GM12801 (cell line): ENCODE data around the gene CFAP91.

Source experiments
- TF ChIP-seq, protein P1 (sequence below): IDR thresholded peaks from one replicate; pipeline ENCODE4 v1.5.1; 2011; ENCODE audit warnings: control low read depth; ENCODE audit not compliant: insufficient read length; ENCODE audit errors: extremely low read depth

CFAP91 gene

DNA sequence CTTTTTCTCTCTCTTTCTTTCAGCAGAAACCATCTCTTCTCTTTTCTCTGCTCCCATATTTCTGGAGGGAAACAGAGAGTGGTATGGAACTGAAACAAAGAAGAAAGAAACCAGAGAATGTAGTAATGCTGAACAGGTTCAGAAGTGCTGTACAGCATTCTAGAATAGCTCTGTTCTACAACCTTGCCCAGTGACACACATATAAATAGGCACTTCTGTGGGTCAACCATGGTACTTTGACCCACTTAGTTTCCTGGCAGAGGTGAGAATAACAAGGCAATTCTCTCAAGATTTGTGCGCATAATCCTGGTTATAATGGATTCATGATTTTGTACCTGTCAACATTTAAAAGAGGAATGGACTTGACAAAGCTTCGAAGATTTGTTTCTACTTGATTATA lies 12.3 kb downstream of the CFAP91 start:
- TF ChIP-seq, protein P1, sequence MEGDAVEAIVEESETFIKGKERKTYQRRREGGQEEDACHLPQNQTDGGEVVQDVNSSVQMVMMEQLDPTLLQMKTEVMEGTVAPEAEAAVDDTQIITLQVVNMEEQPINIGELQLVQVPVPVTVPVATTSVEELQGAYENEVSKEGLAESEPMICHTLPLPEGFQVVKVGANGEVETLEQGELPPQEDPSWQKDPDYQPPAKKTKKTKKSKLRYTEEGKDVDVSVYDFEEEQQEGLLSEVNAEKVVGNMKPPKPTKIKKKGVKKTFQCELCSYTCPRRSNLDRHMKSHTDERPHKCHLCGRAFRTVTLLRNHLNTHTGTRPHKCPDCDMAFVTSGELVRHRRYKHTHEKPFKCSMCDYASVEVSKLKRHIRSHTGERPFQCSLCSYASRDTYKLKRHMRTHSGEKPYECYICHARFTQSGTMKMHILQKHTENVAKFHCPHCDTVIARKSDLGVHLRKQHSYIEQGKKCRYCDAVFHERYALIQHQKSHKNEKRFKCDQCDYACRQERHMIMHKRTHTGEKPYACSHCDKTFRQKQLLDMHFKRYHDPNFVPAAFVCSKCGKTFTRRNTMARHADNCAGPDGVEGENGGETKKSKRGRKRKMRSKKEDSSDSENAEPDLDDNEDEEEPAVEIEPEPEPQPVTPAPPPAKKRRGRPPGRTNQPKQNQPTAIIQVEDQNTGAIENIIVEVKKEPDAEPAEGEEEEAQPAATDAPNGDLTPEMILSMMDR = no peak

- TF ChIP-seq, protein P1 = no peak
Measured at GRCh38 chr3:119716998-119717397, 14.2 kb downstream of the CFAP91 start.

DNA sequence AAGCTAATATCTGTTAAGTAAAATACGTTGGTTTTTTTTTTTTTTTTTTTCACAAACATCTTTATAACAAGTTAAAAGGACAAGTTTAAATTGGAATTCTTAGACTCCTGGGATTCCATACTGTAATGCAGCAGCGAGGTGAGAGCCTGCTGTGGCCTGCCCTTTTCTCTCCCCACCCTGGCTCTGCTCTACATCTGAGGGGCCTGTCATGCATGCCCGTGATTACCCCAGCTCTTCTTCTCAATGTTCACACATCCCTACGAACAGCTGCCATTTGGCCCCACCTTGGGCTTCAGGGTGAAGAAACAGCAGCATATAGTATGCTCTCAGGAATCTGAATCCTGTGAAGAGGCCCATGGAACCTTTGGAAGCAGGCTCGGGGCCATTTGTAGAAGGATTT lies 14.7 kb downstream of the CFAP91 start:
- TF ChIP-seq, protein P1 = no peak

GRCh38 chr3:119723022-119723421 lies 20.2 kb downstream of the CFAP91 start:
- TF ChIP-seq, protein P1 = no peak

DNA sequence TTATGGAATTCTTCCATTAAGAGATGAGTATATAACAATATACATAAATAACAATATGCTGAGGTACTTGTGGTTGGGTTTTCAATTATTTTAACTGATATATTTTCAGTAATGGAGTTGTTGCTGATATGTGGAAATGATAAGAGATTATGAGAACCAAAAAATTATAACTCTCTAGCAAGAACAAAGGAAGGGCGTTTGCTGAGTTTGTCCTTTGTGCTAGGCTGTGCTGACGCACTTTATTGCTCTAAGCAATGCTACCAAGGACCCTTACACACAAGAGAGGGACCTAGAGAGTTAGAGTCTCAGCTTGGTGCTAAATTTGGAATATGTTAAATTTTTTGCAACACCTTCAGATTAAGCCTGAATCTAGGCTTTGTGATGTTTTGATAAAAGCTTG lies 24.1 kb downstream of the CFAP91 start:
- TF ChIP-seq, protein P1 = no peak

- TF ChIP-seq, protein P1 = no peak
Measured at GRCh38 chr3:119729996-119730395, 27.2 kb downstream of the CFAP91 start.

DNA sequence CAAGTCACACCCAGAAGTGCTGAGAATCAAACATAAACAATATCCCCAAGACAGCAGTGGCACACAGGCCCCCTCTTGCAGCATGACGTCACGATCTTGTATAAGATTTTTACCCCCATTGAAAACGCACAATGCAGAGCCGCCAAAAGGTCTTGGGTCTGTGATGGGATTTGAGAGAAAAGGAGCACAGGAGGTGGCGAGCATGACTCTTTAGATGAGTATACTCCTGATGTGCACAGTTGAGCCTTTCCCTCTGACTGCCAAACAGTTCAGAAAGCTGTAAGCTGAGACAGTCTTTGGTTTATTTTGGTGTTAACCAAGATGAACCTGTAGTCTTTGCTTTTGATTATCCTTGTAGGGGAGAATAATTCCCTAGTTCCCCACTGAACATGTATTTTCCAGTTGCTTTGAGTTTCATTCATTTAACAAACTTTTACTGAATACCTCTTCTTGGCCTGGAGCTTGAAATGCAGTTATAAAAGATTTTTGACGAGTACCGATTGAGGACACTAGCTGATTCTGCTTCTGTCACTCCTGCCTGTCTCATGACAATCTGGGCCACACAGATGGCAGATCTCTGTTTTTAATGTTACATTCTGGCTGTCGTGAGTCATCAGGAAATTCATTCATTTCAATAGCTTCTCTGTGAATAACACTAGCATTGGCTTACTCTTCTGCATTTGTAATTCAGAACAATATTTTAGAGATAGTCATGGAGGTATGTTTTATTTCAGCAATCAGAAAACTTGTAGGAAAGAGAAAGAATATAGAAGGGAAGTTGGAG lies 28.9 kb downstream of the CFAP91 start:
- TF ChIP-seq, protein P1 = no peak
